Astrocyte (in vitro differentiated cells and primary cell): Measurements from ENCODE around the gene CENPS. TPM values are rescaled to one million over a fixed set of nuclear protein-coding genes. Genes with fewer than 3 reads are reported as not detected.

ENCODE experiments used
- DNase-seq: peaks from one replicate; pipeline ENCODE4 v3.0.0-alpha.2; 2010; ENCODE audit warnings: low read depth
- FAIRE-seq: peaks from 2 replicates; lab custom pipeline; 2011; peaks lifted over from hg19 to GRCh38; lab: Jason Lieb, UNC
- H2AFZ ChIP-seq: 2 replicates; pipeline ENCODE4 v1.6.0; 2012; ENCODE audit warnings: low read depth, low read length, inconsistent platforms
- H3K27ac ChIP-seq: 2 replicates; pipeline ENCODE4 v1.5.1; 2011; ENCODE audit warnings: low read depth, low read length, inconsistent platforms
- H3K27me3 ChIP-seq: 2 replicates; pipeline ENCODE4 v1.6.0; 2011; ENCODE audit warnings: low read length, inconsistent platforms; ENCODE audit not compliant: insufficient read depth
- H3K36me3 ChIP-seq: 2 replicates; pipeline ENCODE4 v1.5.1; 2011; ENCODE audit warnings: low read length, inconsistent platforms; ENCODE audit not compliant: insufficient read depth
- H3K4me1 ChIP-seq: 2 replicates; pipeline ENCODE4 v1.5.1; 2011; ENCODE audit warnings: low read length, inconsistent platforms; ENCODE audit not compliant: insufficient read depth
- H3K4me2 ChIP-seq: 2 replicates; pipeline ENCODE4 v1.6.0; 2012; ENCODE audit warnings: low read length, inconsistent platforms
- H3K4me3 ChIP-seq: 2 replicates; pipeline ENCODE4 v1.5.1; 2011; ENCODE audit warnings: low read depth, mild to moderate bottlenecking, low read length, inconsistent platforms; ENCODE audit not compliant: insufficient read depth
- H3K79me2 ChIP-seq: 2 replicates; pipeline ENCODE4 v1.6.0; 2012; ENCODE audit warnings: mild to moderate bottlenecking, low read length, inconsistent platforms; ENCODE audit not compliant: insufficient read depth
- H3K9ac ChIP-seq: 2 replicates; pipeline ENCODE4 v1.6.0; 2012; ENCODE audit warnings: mild to moderate bottlenecking, low read length, inconsistent platforms
- H3K9me3 ChIP-seq: 2 replicates; pipeline ENCODE4 v1.5.1; 2012; ENCODE audit warnings: low read depth, mild to moderate bottlenecking, low read length, inconsistent platforms; ENCODE audit not compliant: insufficient read depth
- H4K20me1 ChIP-seq: 2 replicates; pipeline ENCODE4 v1.6.0; 2012; ENCODE audit warnings: low read length, inconsistent platforms; ENCODE audit not compliant: insufficient read depth
- H3K27ac Mint-ChIP-seq: one replicate; pipeline ENCODE4 v1.8.0; 2021; ENCODE audit warnings: mild to moderate bottlenecking, mixed read lengths; ENCODE audit not compliant: unreplicated experiment
- H3K27me3 Mint-ChIP-seq: one replicate; pipeline ENCODE4 v1.8.0; 2021; ENCODE audit warnings: low read depth, mixed read lengths; ENCODE audit not compliant: unreplicated experiment
- H3K36me3 Mint-ChIP-seq: one replicate; pipeline ENCODE4 v1.8.0; 2021; ENCODE audit warnings: low read depth, mixed read lengths; ENCODE audit not compliant: unreplicated experiment
- H3K4me1 Mint-ChIP-seq: one replicate; pipeline ENCODE4 v1.8.0; 2021; ENCODE audit warnings: low read depth, mixed read lengths; ENCODE audit not compliant: unreplicated experiment
- H3K4me3 Mint-ChIP-seq: one replicate; pipeline ENCODE4 v1.8.0; 2021; ENCODE audit warnings: mild to moderate bottlenecking, moderate library complexity, mixed read lengths; ENCODE audit not compliant: unreplicated experiment
- H3K9me3 Mint-ChIP-seq: one replicate; pipeline ENCODE4 v1.8.0; 2021; ENCODE audit warnings: mild to moderate bottlenecking, mixed read lengths; ENCODE audit not compliant: unreplicated experiment
- CTCF ChIP-seq: IDR thresholded peaks from 2 replicates; pipeline ENCODE4 v1.5.1; 2011; ENCODE audit warnings: low read depth, mild to moderate bottlenecking, inconsistent platforms, low read length, moderate library complexity; ENCODE audit not compliant: insufficient read depth
- EZH2 ChIP-seq: IDR thresholded peaks from 2 replicates; pipeline ENCODE4 v1.6.1; 2012; ENCODE audit warnings: mild to moderate bottlenecking, low read length, inconsistent platforms; ENCODE audit not compliant: insufficient read depth
- total RNA-seq: library from RNA; stranded (reverse); gene quantifications from 2 replicates; pipeline ENCODE4 v1.2.1, GENCODE V29; 2021

Gene CENPS
- total RNA-seq, 1 donor from 2014 or later, result 9.0 TPM

DNA sequence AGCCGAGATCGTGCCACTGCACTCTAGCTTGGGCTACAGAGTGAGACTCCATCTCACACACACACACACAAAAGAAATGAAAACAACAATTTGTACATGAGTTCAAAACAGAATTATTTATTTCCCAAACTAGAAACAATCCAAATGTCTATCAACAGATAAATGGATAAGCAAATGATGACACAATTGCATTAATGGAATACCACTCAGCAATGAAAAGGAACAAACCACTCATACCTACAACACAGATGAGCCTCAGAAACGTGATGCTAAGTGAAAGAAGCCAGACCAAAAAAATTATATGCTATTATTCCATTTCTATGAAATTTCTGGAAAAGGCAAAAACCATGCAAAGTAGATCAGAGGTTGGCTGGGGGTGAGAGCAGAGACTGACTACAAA lies 33.4 kb upstream of the CENPS start:
- peaks cover 19% of the 10 kb centered on the region for H3K4me1 Mint-ChIP-seq
- H3K9ac ChIP-seq, result no peak overlapping the region
- peaks cover 21% of the 10 kb centered on the region for H4K20me1 ChIP-seq
- no peaks in the 10 kb centered on the region for H3K9me3 ChIP-seq
- no peak for TF ChIP-seq EZH2
- TF ChIP-seq CTCF, result no peak
- H3K4me3 Mint-ChIP-seq, result peak overlapping the region; percentile 64
- no peak overlapping the region for H3K27ac Mint-ChIP-seq
- H3K27me3 Mint-ChIP-seq, result no peaks in the 10 kb centered on the region
- H3K4me2 ChIP-seq, result no peak overlapping the region
- peaks cover 5% of the 10 kb centered on the region for H3K36me3 Mint-ChIP-seq
- H3K79me2 ChIP-seq, result peaks cover 24% of the 10 kb centered on the region
- peaks cover 10% of the 10 kb centered on the region for H3K4me1 ChIP-seq
- no peak overlapping the region for H3K4me3 ChIP-seq
- H2AFZ ChIP-seq, result no peak overlapping the region
- DNase-seq (no peak), FAIRE-seq (no peak)
- no peak overlapping the region for H3K27ac ChIP-seq
- no peaks in the 10 kb centered on the region for H3K9me3 Mint-ChIP-seq
- no peaks in the 10 kb centered on the region for H3K27me3 ChIP-seq
- H3K36me3 ChIP-seq, result no peaks in the 10 kb centered on the region

- Histone ChIP-seq H3K27me3 (no peaks in the 10 kb centered on the region), H4K20me1 (peaks cover 24% of the 10 kb centered on the region), H3K27ac (no peak overlapping the region), H3K4me1 (peaks cover 20% of the 10 kb centered on the region), H3K79me2 (peaks cover 27% of the 10 kb centered on the region), H2AFZ (peak overlapping the region; percentile 84), H3K36me3 (peaks cover 4% of the 10 kb centered on the region), H3K9ac (peak overlapping the region; percentile 75), H3K9me3 (no peaks in the 10 kb centered on the region), H3K4me3 (peak overlapping the region; percentile 81), H3K4me2 (peak overlapping the region; percentile 98)
- TF ChIP-seq CTCF (no peak), EZH2 (no peak)
- Mint-ChIP-seq H3K4me3 (peak overlapping the region; percentile 89), H3K4me1 (peaks cover 24% of the 10 kb centered on the region), H3K9me3 (no peaks in the 10 kb centered on the region), H3K36me3 (peaks cover 7% of the 10 kb centered on the region), H3K27me3 (no peaks in the 10 kb centered on the region), H3K27ac (no peak overlapping the region)
- DNase-seq (no peak), FAIRE-seq (no peak)
Measured at GRCh38 chr1:10398278-10398733, 31.9 kb upstream of the CENPS start.

GRCh38 chr1:10398734-10399443 lies 31.3 kb upstream of the CENPS start, which contains the start of gene PGD:
PGD (plus strand) TSS chr1:10399064; CDS start chr1:10399118, 54 bp downstream.
- Mint-ChIP-seq H3K9me3 (no peaks in the 10 kb centered on the region), H3K27me3 (no peaks in the 10 kb centered on the region), H3K4me1 (peaks cover 30% of the 10 kb centered on the region), H3K4me3 (peak within 1 kb of the TSS; percentile 92), H3K36me3 (peaks cover 10% of the 10 kb centered on the region), H3K27ac (peak within 1 kb of the TSS; percentile 69)
- Histone ChIP-seq H3K79me2 (peaks cover 27% of the 10 kb centered on the region), H3K4me2 (peak within 1 kb of the TSS; percentile 98), H2AFZ (peak within 1 kb of the TSS; percentile 84), H4K20me1 (peaks cover 27% of the 10 kb centered on the region), H3K9ac (peak within 1 kb of the TSS; percentile 91), H3K27me3 (no peaks in the 10 kb centered on the region), H3K27ac (peak within 1 kb of the TSS; percentile 88), H3K4me1 (peaks cover 24% of the 10 kb centered on the region), H3K9me3 (no peaks in the 10 kb centered on the region), H3K36me3 (peaks cover 7% of the 10 kb centered on the region), H3K4me3 (peak within 1 kb of the TSS; percentile 81)
- DNase-seq, result peak; percentile 95
- FAIRE-seq, result no peak
- TF ChIP-seq CTCF (no peak), EZH2 (no peak)
